Neuronal stem cell (in vitro differentiated cells): ENCODE data around the gene ZNF804B.

Experiments used
- DNase-seq: peaks from one replicate; pipeline ENCODE4 v3.0.0-alpha.2; 2013; ENCODE audit warnings: low spot score
- H2AFZ ChIP-seq: one replicate; pipeline ENCODE4 v1.6.1; 2013; ENCODE audit warnings: mild to moderate bottlenecking, low read length, inconsistent platforms
- H2AK5ac ChIP-seq: 2 replicates; pipeline ENCODE4 v1.6.1; 2013; ENCODE audit warnings: low read depth, mild to moderate bottlenecking, inconsistent platforms, low read length, moderate library complexity, mixed read lengths
- H2BK120ac ChIP-seq: 2 replicates; pipeline ENCODE4 v1.6.1; 2013; ENCODE audit warnings: low read depth, mild to moderate bottlenecking, inconsistent platforms, low read length, moderate library complexity, mixed read lengths
- H2BK12ac ChIP-seq: one replicate; pipeline ENCODE4 v1.6.1; 2013; ENCODE audit warnings: low read length, inconsistent platforms
- H2BK15ac ChIP-seq: 2 replicates; pipeline ENCODE4 v1.6.1; 2013; ENCODE audit warnings: mild to moderate bottlenecking, low read length, inconsistent platforms, mixed read lengths
- H2BK5ac ChIP-seq: one replicate; pipeline ENCODE4 v1.6.1; 2013; ENCODE audit warnings: inconsistent platforms, mild to moderate bottlenecking, low read length, moderate library complexity
- H3K14ac ChIP-seq: one replicate; pipeline ENCODE4 v1.6.1; 2013; ENCODE audit warnings: low read length, inconsistent platforms
- H3K18ac ChIP-seq: 2 replicates; pipeline ENCODE4 v1.6.1; 2013; ENCODE audit warnings: low read length, inconsistent platforms
- H3K23ac ChIP-seq: 2 replicates; pipeline ENCODE4 v1.6.1; 2013; ENCODE audit warnings: low read depth, mild to moderate bottlenecking, mixed read lengths, low read length, inconsistent platforms; ENCODE audit not compliant: poor library complexity
- H3K27ac ChIP-seq: replicated peaks from 3 replicates; pipeline ENCODE4 v1.5.1; 2013; ENCODE audit warnings: low read length, inconsistent platforms
- H3K27me3 ChIP-seq, 3 experiments: 2 replicates each; pipeline ENCODE4 v1.6.1; 2013; ENCODE audit warnings: low read length in 3 of 3, mild to moderate bottlenecking in 2 of 3, inconsistent platforms in 1 of 3, low read depth in 1 of 3, mixed read lengths in 1 of 3, moderate library complexity in 1 of 3; ENCODE audit not compliant: control insufficient read depth in 3 of 3, insufficient read depth in 3 of 3
- H3K36me3 ChIP-seq, 2 donors: replicated peaks in 1 of 2; 2 replicates each; pipeline ENCODE4 v1.6.1; 2013; ENCODE audit warnings: low read length in 2 of 2; ENCODE audit not compliant: control insufficient read depth in 2 of 2, insufficient read depth in 2 of 2
- H3K4ac ChIP-seq: 2 replicates; pipeline ENCODE4 v1.6.1; 2013; ENCODE audit warnings: inconsistent platforms, mild to moderate bottlenecking, low read length, moderate library complexity
- H3K4me1 ChIP-seq, 2 donors: 1 replicate in 1 of 2; 2 replicates in 1 of 2; pipeline ENCODE4 v1.6.1; 2013; ENCODE audit warnings: low read length in 2 of 2, low read depth in 1 of 2; ENCODE audit not compliant: control insufficient read depth in 2 of 2, insufficient read depth in 1 of 2
- H3K4me2 ChIP-seq: one replicate; pipeline ENCODE4 v1.6.1; 2013; ENCODE audit warnings: mild to moderate bottlenecking, low read length, inconsistent platforms; ENCODE audit not compliant: insufficient read depth, poor library complexity, severe bottlenecking
- H3K4me3 ChIP-seq, 2 donors: 2 replicates each; pipeline ENCODE4 v1.5.1; 2013; ENCODE audit warnings: low read length in 2 of 2, mild to moderate bottlenecking in 2 of 2, inconsistent platforms in 1 of 2, moderate library complexity in 1 of 2
- H3K79me1 ChIP-seq: one replicate; pipeline ENCODE4 v1.6.1; 2013; ENCODE audit warnings: low read depth, mild to moderate bottlenecking, inconsistent platforms, low read length, moderate library complexity
- H3K9ac ChIP-seq: one replicate; pipeline ENCODE4 v1.6.1; 2013; ENCODE audit warnings: mild to moderate bottlenecking, low read depth, low read length, inconsistent platforms; ENCODE audit not compliant: poor library complexity
- H3K9me3 ChIP-seq, 2 donors: replicated peaks in 1 of 2; 2 replicates each; pipeline versions ENCODE3 to v1.6.1; 2013; ENCODE audit warnings: low read length in 2 of 2, mild to moderate bottlenecking in 2 of 2, inconsistent platforms in 1 of 2, low read depth in 1 of 2, mixed read lengths in 1 of 2, moderate library complexity in 1 of 2; ENCODE audit not compliant: control insufficient read depth in 2 of 2, insufficient read depth in 1 of 2
- H4K8ac ChIP-seq: one replicate; pipeline ENCODE4 v1.6.1; 2013; ENCODE audit warnings: low read depth, mild to moderate bottlenecking, inconsistent platforms, low read length, moderate library complexity
- H4K91ac ChIP-seq: one replicate; pipeline ENCODE4 v1.6.1; 2013; ENCODE audit warnings: low read length, low read depth, mild to moderate bottlenecking, inconsistent platforms; ENCODE audit not compliant: poor library complexity
- WGBS, 2 donors: extraction: QIAGEN DNeasy Blood & Tissue Kit; methylation state at CpG; one replicate each; pipeline ENCODE4 v1.1.7; 2013; ENCODE audit warnings: missing lambda C conversion rate in 2 of 2, mixed read lengths in 1 of 2; ENCODE audit not compliant: insufficient read length in 2 of 2, insufficient replicate concordance in 1 of 2; ENCODE audit errors: extremely low coverage in 2 of 2; 5-methylcytosine and 5-hydroxymethylcytosine counted together

The ZNF804B gene

DNA sequence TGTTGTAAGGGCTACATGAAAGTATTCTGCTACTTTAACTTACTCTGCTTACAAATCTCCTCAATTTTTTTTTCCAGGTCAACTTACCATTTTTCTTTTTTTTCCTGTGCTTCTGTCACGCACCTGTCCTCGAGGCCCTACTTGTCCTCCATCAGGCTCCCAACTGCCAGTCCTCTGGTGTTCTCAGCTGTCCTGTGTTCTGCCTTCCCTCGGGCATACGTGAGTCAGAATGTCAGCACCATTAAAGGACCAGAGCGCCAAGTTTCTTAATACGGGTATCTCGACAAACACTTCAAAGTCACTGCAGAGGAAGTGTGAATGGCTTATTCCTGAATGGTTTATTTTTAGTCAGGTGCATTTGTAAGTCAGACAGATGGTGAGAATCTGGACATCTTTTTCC is 36.1 kb downstream of the ZNF804B start, which contains the start of gene TEX47:
TSS of gene TEX47 (minus strand) at position 185 of the 400 bp plus-strand sequence. CDS start 795 bp downstream, outside the sequence.
- no CpG with 5 or more reads among the region's 7 CpGs for WGBS, 2 donors

DNA sequence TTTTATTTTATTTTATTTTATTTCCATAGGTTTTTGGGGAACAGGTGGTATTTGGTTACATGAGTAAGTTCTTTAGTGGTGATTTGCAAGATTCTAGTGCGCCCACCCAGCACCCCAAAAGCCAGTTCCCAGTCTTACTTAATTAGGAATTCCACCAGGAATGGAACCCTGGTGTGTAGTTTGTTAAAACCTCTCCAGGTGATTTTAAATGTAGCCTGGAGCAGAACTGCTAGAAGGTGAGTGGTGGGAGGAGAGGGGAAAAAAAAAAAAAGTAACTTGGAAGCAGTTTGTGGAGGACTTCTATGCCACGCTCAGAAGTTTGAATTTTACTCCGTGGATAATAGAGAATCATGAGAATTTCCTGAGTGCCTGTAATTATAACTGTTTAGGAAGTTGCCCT is 41.5 kb downstream of the ZNF804B start:
- H2BK15ac ChIP-seq: no peak overlapping the region
- no peak overlapping the region for H3K9ac ChIP-seq
- no peaks in the 10 kb centered on the region for H3K9me3 ChIP-seq
- no peak overlapping the region for H4K8ac ChIP-seq
- H3K14ac ChIP-seq: no peak overlapping the region
- H2AFZ ChIP-seq: no peak overlapping the region
- no peak overlapping the region for H2BK12ac ChIP-seq
- no peak overlapping the region for H3K18ac ChIP-seq
- no peak overlapping the region for H3K4me2 ChIP-seq
- no peak overlapping the region for H3K27ac ChIP-seq
- no peaks in the 10 kb centered on the region for H3K4me1 ChIP-seq
- H3K4me3 ChIP-seq: no peak overlapping the region
- no peak for DNase-seq
- H2BK120ac ChIP-seq: no peak overlapping the region
- H3K4ac ChIP-seq: no peak overlapping the region
- H2BK5ac ChIP-seq: no peak overlapping the region
- WGBS, 2 donors: no CpG with 5 or more reads among the region's 3 CpGs
- H3K23ac ChIP-seq: no peak overlapping the region
- H3K79me1 ChIP-seq: no peaks in the 10 kb centered on the region
- H4K91ac ChIP-seq: no peak overlapping the region
- H2AK5ac ChIP-seq: no peak overlapping the region
- no peaks in the 10 kb centered on the region for H3K27me3 ChIP-seq
- H3K36me3 ChIP-seq: no peaks in the 10 kb centered on the region

More for the DNA sequence above, 36.1 kb downstream of the ZNF804B start, which contains the start of gene TEX47:
- Histone ChIP-seq H3K18ac (no peak within 1 kb of the TSS), H3K4me3 (no peak within 1 kb of the TSS), H4K8ac (no peak within 1 kb of the TSS), H3K9ac (no peak within 1 kb of the TSS), H3K27ac (no peak within 1 kb of the TSS), H2BK120ac (no peak within 1 kb of the TSS), H4K91ac (no peak within 1 kb of the TSS), H3K4me1 (no peaks in the 10 kb centered on the region), H3K79me1 (no peaks in the 10 kb centered on the region), H3K14ac (no peak within 1 kb of the TSS), H3K23ac (no peak within 1 kb of the TSS), H2BK15ac (no peak within 1 kb of the TSS), H2BK12ac (no peak within 1 kb of the TSS), H3K36me3 (no peaks in the 10 kb centered on the region), H3K4me2 (no peak within 1 kb of the TSS), H2AK5ac (no peak within 1 kb of the TSS), H3K9me3 (no peaks in the 10 kb centered on the region), H2BK5ac (no peak within 1 kb of the TSS), H2AFZ (no peak within 1 kb of the TSS), H3K4ac (no peak within 1 kb of the TSS), H3K27me3 (no peaks in the 10 kb centered on the region)
- DNase-seq: no peak

DNA sequence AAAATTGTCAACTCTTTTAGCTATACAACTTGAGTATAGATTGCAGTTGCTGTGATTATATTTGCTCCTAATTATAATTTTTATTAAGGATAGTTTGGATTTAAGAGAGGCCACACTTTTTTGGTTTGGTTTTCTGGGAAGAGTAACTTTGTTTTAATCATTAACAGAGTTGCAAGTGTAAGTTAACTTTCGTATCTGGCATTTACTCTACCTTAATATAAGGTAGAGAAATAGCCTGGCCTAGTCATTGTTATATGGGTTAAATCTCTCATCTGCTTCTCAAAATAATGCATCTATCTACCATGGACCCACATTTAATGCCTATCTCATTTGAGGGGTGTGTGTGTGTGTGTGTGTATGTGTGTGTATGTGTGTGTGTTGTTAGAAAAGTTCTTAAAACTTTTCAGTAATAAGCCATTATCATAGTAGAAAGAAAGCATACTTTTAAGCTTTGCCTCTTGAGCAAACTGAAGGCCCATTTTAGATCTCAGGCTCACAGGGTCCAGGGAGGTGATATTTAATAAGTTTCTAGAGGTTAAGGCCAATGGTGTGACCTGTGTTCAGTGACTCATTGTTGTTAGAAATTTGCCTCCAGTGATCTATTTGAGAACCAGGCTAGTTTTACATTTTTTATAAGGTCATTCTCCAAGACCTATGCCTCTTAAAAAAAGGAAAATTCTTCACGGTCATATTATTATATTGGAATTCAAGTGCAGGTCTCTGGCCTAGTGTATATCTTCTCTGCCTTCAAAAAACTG is 47.0 kb downstream of the ZNF804B start:
- Histone ChIP-seq H3K9me3 (no peaks in the 10 kb centered on the region), H2BK15ac (no peak overlapping the region)
- no CpG with 5 or more reads among the region's 2 CpGs for WGBS, 2 donors

DNA sequence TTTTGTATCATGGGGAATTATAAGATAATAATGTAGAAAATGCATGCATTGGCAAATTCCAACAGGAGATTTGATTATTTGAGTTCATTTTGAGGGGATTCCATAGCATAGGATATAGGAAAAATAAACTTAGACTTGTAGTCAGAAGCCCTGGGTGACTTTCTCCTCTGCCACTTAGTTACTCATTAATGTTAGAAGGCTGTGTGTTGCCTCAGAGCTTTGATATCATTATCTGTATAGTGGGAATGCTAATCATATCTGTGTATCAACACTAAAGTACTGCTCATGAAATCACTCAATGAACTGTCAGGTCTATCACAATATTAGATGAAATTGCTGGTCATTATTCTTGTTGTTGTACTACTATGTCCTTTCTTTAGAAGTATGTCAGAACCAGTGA is 59.1 kb downstream of the ZNF804B start:
- H3K4me1 ChIP-seq: no peaks in the 10 kb centered on the region

More for the DNA sequence above, 47.0 kb downstream of the ZNF804B start:
- H2BK5ac ChIP-seq: no peak overlapping the region
- H3K14ac ChIP-seq: no peak overlapping the region
- DNase-seq: no peak
- no peak overlapping the region for H3K27ac ChIP-seq
- H3K9ac ChIP-seq: no peak overlapping the region
- no peaks in the 10 kb centered on the region for H3K36me3 ChIP-seq
- no peak overlapping the region for H4K8ac ChIP-seq
- no peaks in the 10 kb centered on the region for H3K27me3 ChIP-seq
- H3K4ac ChIP-seq: no peak overlapping the region
- H2AK5ac ChIP-seq: no peak overlapping the region
- no peak overlapping the region for H3K4me2 ChIP-seq
- H2AFZ ChIP-seq: no peak overlapping the region
- H3K23ac ChIP-seq: no peak overlapping the region
- H3K18ac ChIP-seq: no peak overlapping the region
- no peak overlapping the region for H3K4me3 ChIP-seq
- no peaks in the 10 kb centered on the region for H3K79me1 ChIP-seq
- no peaks in the 10 kb centered on the region for H3K4me1 ChIP-seq
- H2BK12ac ChIP-seq: no peak overlapping the region
- H4K91ac ChIP-seq: no peak overlapping the region
- no peak overlapping the region for H2BK120ac ChIP-seq

More for the DNA sequence above, 59.1 kb downstream of the ZNF804B start:
- Histone ChIP-seq H3K4ac (no peak overlapping the region), H2AK5ac (no peak overlapping the region), H3K27me3 (no peaks in the 10 kb centered on the region), H3K79me1 (no peaks in the 10 kb centered on the region), H3K18ac (no peak overlapping the region), H4K91ac (no peak overlapping the region), H3K4me3 (no peak overlapping the region), H2AFZ (no peak overlapping the region), H3K36me3 (peaks cover 0 to 3% of the 10 kb centered on the region in 2 donors), H2BK5ac (no peak overlapping the region), H3K27ac (no peak overlapping the region), H3K9ac (no peak overlapping the region), H3K23ac (no peak overlapping the region), H2BK120ac (no peak overlapping the region), H3K9me3 (no peaks in the 10 kb centered on the region), H4K8ac (no peak overlapping the region), H2BK15ac (no peak overlapping the region), H2BK12ac (no peak overlapping the region), H3K4me2 (no peak overlapping the region), H3K14ac (no peak overlapping the region)
- no peak for DNase-seq
